Right atrium auricular region (tissue), 2 donors: Measurements from ENCODE around the gene BUD13. TPM values are rescaled to one million over a fixed set of nuclear protein-coding genes. Genes with fewer than 3 reads are reported as not detected.

Source experiments
- DNase-seq: peaks from one replicate; pipeline ENCODE4 v3.0.0-alpha.2; 2019; ENCODE audit warnings: low spot score
- H3K27ac ChIP-seq, 2 donors: fragments of 200-600 bp; sonication (generic); 1 replicate in 1 of 2; 2 replicates in 1 of 2; pipeline ENCODE4 v1.5.1; 2016 to 2019
- H3K27me3 ChIP-seq, 2 donors: fragments of 200-600 bp; sonication (generic); one replicate each; pipeline versions ENCODE4 v1.5.1 to v1.6.0; 2017 to 2019
- H3K36me3 ChIP-seq: fragments of 200-600 bp; sonication (generic); one replicate; pipeline ENCODE4 v1.5.1; 2016
- H3K4me1 ChIP-seq, 2 donors: fragments of 200-600 bp; sonication (generic); one replicate each; pipeline versions ENCODE4 v1.5.1 to v1.6.0; 2017 to 2019
- H3K4me3 ChIP-seq, 2 donors: fragments of 200-600 bp; sonication (generic); 1 replicate in 1 of 2; 2 replicates in 1 of 2; pipeline ENCODE4 v1.5.1; 2017 to 2019; ENCODE audit warnings: mild to moderate bottlenecking in 1 of 2, moderate library complexity in 1 of 2
- H3K9me3 ChIP-seq, 2 donors: fragments of 200-600 bp; sonication (generic); one replicate each; pipeline ENCODE4 v1.5.1; 2019
- CTCF ChIP-seq, 2 donors: fragments of 200-600 bp; sonication (generic); IDR thresholded peaks; one replicate each; pipeline ENCODE4 v1.5.1; 2019; ENCODE audit warnings: antibody characterized with exemption in 2 of 2
- total RNA-seq, 2 donors: library from RNA; depleted of rRNA; stranded (reverse); fragments of >200 nt; gene quantifications; one replicate each; pipeline ENCODE4 v1.1.0, GENCODE V29; 2016

BUD13 gene
- total RNA-seq, 2 donors from 2014 or later = 6.6 to 9.6 TPM

GRCh38 chr11:116712428-116712827 is 60.4 kb downstream of the BUD13 start:
- Histone ChIP-seq H3K4me1 (no peaks in the 10 kb centered on the region), H3K27ac (no peak overlapping the region), H3K27me3 (no peaks in the 10 kb centered on the region), H3K4me3 (no peak overlapping the region), H3K36me3 (no peaks in the 10 kb centered on the region), H3K9me3 (no peaks in the 10 kb centered on the region)
- DNase-seq = no peak
- no peak for TF ChIP-seq CTCF (IDR thresholded peaks at IDR 0.05)

- Histone ChIP-seq H3K4me1 (no peaks in the 10 kb centered on the region), H3K27me3 (no peaks in the 10 kb centered on the region), H3K27ac (no peak overlapping the region), H3K36me3 (no peaks in the 10 kb centered on the region), H3K4me3 (no peak overlapping the region), H3K9me3 (no peaks in the 10 kb centered on the region)
- no peak for DNase-seq
- no peak for TF ChIP-seq CTCF (IDR thresholded peaks at IDR 0.05)
Measured at GRCh38 chr11:116710762-116711161, 62.0 kb downstream of the BUD13 start.

GRCh38 chr11:116710001-116710674 is 62.6 kb downstream of the BUD13 start:
- TF ChIP-seq CTCF (IDR thresholded peaks at IDR 0.05) = no peak
- Histone ChIP-seq H3K27ac (no peak overlapping the region), H3K27me3 (no peaks in the 10 kb centered on the region), H3K9me3 (no peaks in the 10 kb centered on the region), H3K36me3 (no peaks in the 10 kb centered on the region), H3K4me3 (no peak overlapping the region), H3K4me1 (no peaks in the 10 kb centered on the region)
- no peak for DNase-seq

- TF ChIP-seq CTCF (IDR thresholded peaks at IDR 0.05) = no peak
- DNase-seq = no peak
- H3K4me3 ChIP-seq = no peak overlapping the region
Measured at GRCh38 chr11:116707746-116708145, 65.0 kb downstream of the BUD13 start.

GRCh38 chr11:116707161-116707629 is 65.6 kb downstream of the BUD13 start:
- Histone ChIP-seq H3K27ac (no peak overlapping the region), H3K4me3 (no peak overlapping the region), H3K4me1 (no peaks in the 10 kb centered on the region), H3K9me3 (no peaks in the 10 kb centered on the region), H3K27me3 (no peaks in the 10 kb centered on the region), H3K36me3 (no peaks in the 10 kb centered on the region)
- no peak for DNase-seq
- no peak for TF ChIP-seq CTCF (IDR thresholded peaks at IDR 0.05)

More at GRCh38 chr11:116707746-116708145, 65.0 kb downstream of the BUD13 start:
- Histone ChIP-seq H3K36me3 (no peaks in the 10 kb centered on the region), H3K9me3 (no peaks in the 10 kb centered on the region), H3K27ac (no peak overlapping the region), H3K4me1 (no peaks in the 10 kb centered on the region), H3K27me3 (no peaks in the 10 kb centered on the region)

GRCh38 chr11:116703421-116703820 is 69.4 kb downstream of the BUD13 start:
- DNase-seq = no peak
- Histone ChIP-seq H3K4me1 (no peaks in the 10 kb centered on the region), H3K9me3 (no peaks in the 10 kb centered on the region), H3K36me3 (no peaks in the 10 kb centered on the region), H3K27me3 (no peaks in the 10 kb centered on the region), H3K4me3 (no peak overlapping the region), H3K27ac (no peak overlapping the region)
- no peak for TF ChIP-seq CTCF (IDR thresholded peaks at IDR 0.05)
